Naive thymus-derived CD4-positive, alpha-beta T cell (primary cell): Measurements from ENCODE around the gene LRRC56. TPM values are rescaled to one million over a fixed set of nuclear protein-coding genes. Genes with fewer than 3 reads are reported as not detected.
A peak's percentile ranks its signal among the peaks of the same experiment; 100 is the strongest.

ENCODE experiments used
- ATAC-seq: fragments of 150-1000 bp; cut with Tn5 transposase; 2 replicates; pipeline ENCODE4 v1.10.0; 2021; ENCODE audit warnings: mild to moderate bottlenecking, moderate library complexity
- CTCF ChIA-PET: fragments of 350-600 bp; sonication (Branson Sonifier 250); formaldehyde crosslinking; loops from one replicate; lab custom pipeline; 2021; ENCODE audit warnings: antibody characterized with exemption; lab: Charles Lee
- POLR2A ChIA-PET: fragments of 350-600 bp; sonication (Branson Sonifier 250); formaldehyde crosslinking; loops from one replicate; lab custom pipeline; 2021; ENCODE audit warnings: antibody characterized with exemption, inconsistent platforms; lab: Charles Lee
- DNase-seq, 9 donors: peaks; one replicate each; pipeline versions ENCODE4 v3.0.0 to v3.0.0-alpha.2; 2020 to 2022; ENCODE audit warnings: mixed read lengths in 1 of 9
- H3K27ac ChIP-seq: one replicate; pipeline ENCODE4 v1.7.0; 2013; ENCODE audit warnings: mild to moderate bottlenecking, low read depth, low read length, moderate library complexity
- H3K27me3 ChIP-seq, 2 donors: one replicate each; pipeline ENCODE4 v1.7.0; 2013; ENCODE audit warnings: low read length in 2 of 2, mild to moderate bottlenecking in 2 of 2, moderate library complexity in 2 of 2; ENCODE audit not compliant: control insufficient read depth in 2 of 2, insufficient read depth in 2 of 2
- H3K36me3 ChIP-seq, 3 experiments: 1 replicate in 2 of 3; 2 replicates in 1 of 3; pipeline ENCODE4 v1.7.0; 2013; ENCODE audit warnings: low read length in 3 of 3, mild to moderate bottlenecking in 3 of 3, moderate library complexity in 1 of 3; ENCODE audit not compliant: insufficient read depth in 3 of 3, control insufficient read depth in 2 of 3
- H3K4me1 ChIP-seq, 2 donors: one replicate each; pipeline ENCODE4 v1.7.0; 2013; ENCODE audit warnings: low read length in 2 of 2, mild to moderate bottlenecking in 2 of 2, moderate library complexity in 1 of 2; ENCODE audit not compliant: control insufficient read depth in 2 of 2, insufficient read depth in 2 of 2
- H3K4me3 ChIP-seq: 2 replicates; pipeline ENCODE4 v1.7.0; 2013; ENCODE audit warnings: mild to moderate bottlenecking, low read length
- H3K9me3 ChIP-seq, 3 experiments: 1 replicate in 2 of 3; 2 replicates in 1 of 3; pipeline ENCODE4 v1.7.0; 2013; ENCODE audit warnings: low read length in 3 of 3; ENCODE audit not compliant: control insufficient read depth in 2 of 3
- H3K27ac Mint-ChIP-seq, 9 donors: one replicate each; pipeline ENCODE4 v1.8.0; 2020 to 2022; ENCODE audit warnings: mixed read lengths in 9 of 9, mild to moderate bottlenecking in 8 of 9, moderate library complexity in 5 of 9, inconsistent platforms in 2 of 9
- H3K27me3 Mint-ChIP-seq, 5 donors: one replicate each; pipeline ENCODE4 v1.8.0; 2021 to 2022; ENCODE audit warnings: mixed read lengths in 5 of 5, mild to moderate bottlenecking in 1 of 5
- H3K36me3 Mint-ChIP-seq, 5 donors: one replicate each; pipeline ENCODE4 v1.8.0; 2020 to 2022; ENCODE audit warnings: mixed read lengths in 5 of 5, mild to moderate bottlenecking in 3 of 5, inconsistent platforms in 1 of 5
- H3K4me1 Mint-ChIP-seq, 7 donors: one replicate each; pipeline ENCODE4 v1.8.0; 2020 to 2022; ENCODE audit warnings: mixed read lengths in 7 of 7, mild to moderate bottlenecking in 3 of 7, inconsistent platforms in 1 of 7
- H3K4me3 Mint-ChIP-seq, 10 donors: one replicate each; pipeline ENCODE4 v1.8.0; 2020 to 2022; ENCODE audit warnings: mild to moderate bottlenecking in 10 of 10, mixed read lengths in 10 of 10, moderate library complexity in 6 of 10, inconsistent platforms in 2 of 10
- H3K9me3 Mint-ChIP-seq, 11 donors: one replicate each; pipeline ENCODE4 v1.8.0; 2020 to 2022; ENCODE audit warnings: mixed read lengths in 11 of 11, mild to moderate bottlenecking in 4 of 11, inconsistent platforms in 1 of 11, moderate library complexity in 1 of 11
- intact Hi-C, 2 donors: fragments of 100-400 bp; cut with micrococcal nuclease; formaldehyde crosslinking; loops; one replicate each; pipeline ENCODE4 v1.15.1; 2023
- polyA plus RNA-seq, 2 donors: library from polyadenylated mRNA; unstranded; fragments of 300-500 nt; fragmentation: Illumina TruSeq; gene quantifications; one replicate each; pipeline ENCODE4 v1.2.3, GENCODE V29; 2021
- total RNA-seq, 6 experiments: library from RNA in 5 of 6; stranded (reverse) in 5 of 6; gene quantifications; 1 replicate in 5 of 6; 2 replicates in 1 of 6; pipeline ENCODE4 v1.2.3 and lab custom pipeline; 2021 to 2026

The LRRC56 gene
- total and polyA plus RNA-seq, 7 experiments from 2014 or later, result 0.35 to 5.1 (median 3.1) TPM

DNA sequence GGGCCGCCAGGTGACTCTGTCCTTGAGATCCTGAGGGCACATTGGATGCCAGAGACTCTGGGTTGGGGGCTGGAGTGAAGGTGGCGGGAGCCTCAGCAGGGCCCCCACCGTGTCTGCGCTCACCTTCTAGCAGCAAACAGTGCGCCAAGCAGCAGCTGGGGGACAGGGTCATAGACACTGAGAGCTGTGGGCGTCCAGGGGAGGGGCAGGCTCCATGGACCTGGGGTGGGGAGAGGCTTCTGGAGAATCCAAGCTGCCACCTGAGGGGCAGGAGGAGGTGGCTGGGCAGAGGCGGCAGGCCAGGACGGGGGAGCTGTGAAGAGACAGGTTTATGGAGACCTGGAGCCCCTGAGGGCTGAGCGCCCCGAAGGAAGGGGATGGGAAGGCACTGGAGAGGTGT is 47.0 kb downstream of the LRRC56 start:
- H3K4me1 ChIP-seq, result peaks cover 16 to 23% of the 10 kb centered on the region in 2 donors
- Mint-ChIP-seq H3K9me3 (no peaks in the 10 kb centered on the region), H3K27me3 (no peaks in the 10 kb centered on the region), H3K27ac (peak overlapping the region in 2 of 9 donors; percentile 42 to 62), H3K4me3 (no peak overlapping the region), H3K36me3 (peaks cover 2 to 25% (median 15%) of the 10 kb centered on the region in 5 donors), H3K4me1 (peaks cover 32 to 54% (median 43%) of the 10 kb centered on the region in 7 donors)
- POLR2A ChIA-PET, result interaction anchor here (0.6 to 1.1 kb wide), 3 partner anchors 15 to 142 kb away, joined by 3 to 4 read pairs (median 4); no protein-coding TSS in a partner anchor
- ATAC-seq (no peak), DNase-seq (no peak)
- no peak overlapping the region for H3K27ac ChIP-seq
- intact Hi-C loops, result no loop called here
- H3K27me3 ChIP-seq, result no peaks in the 10 kb centered on the region
- CTCF ChIA-PET, result interaction anchor here (0.6 kb wide), 1 partner anchor 186 kb away, joined by 3 read pairs; no protein-coding TSS in a partner anchor
- peaks cover 10 to 52% (median 16%) of the 10 kb centered on the region in 3 experiments for H3K36me3 ChIP-seq
- H3K9me3 ChIP-seq, result no peaks in the 10 kb centered on the region
- no peak overlapping the region for H3K4me3 ChIP-seq

DNA sequence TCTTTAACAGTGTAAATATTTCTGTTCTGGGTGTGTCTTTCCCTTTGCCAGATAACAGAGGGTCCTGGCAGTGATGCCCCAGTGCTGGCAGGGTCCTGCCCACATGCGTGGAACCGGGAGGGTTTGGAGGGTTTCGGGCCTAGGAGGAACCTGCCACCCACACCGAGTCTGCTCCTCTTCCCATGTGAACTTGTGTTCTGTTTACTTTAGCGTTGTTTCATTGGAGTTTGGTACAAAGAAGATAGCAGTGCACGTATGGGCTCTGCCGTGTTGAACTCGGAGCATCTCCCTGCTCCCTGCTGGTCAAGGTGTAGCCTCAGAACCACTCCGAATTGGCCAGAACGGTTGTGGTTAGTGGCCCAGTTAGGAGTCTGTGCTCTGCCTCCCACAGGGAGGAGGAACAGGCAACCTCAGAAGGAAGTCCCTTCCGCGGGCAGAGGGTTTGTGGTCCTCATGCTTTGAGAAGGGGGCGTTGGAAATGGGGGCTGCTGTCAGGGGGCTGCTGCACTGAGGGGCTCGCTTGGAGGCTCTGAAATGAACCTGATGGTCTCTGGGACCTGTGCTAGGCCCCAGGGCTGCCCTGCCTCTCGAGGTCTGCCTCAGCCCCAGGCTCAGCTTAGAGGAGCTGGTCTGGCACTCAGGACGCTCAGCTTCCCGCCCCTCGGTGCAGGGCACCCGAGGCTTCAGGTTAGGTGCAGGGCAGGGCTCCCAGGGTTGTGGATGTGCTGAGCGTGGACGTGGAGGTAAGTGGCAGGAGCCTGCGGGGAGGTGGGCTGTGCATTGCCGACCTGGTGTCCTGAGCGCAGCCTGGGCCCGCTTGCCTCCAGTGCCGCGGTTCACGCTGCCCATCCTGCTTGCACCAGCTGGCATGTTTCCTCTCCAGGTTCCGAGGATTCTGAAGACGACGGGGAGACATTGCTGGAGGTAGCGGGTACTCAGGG is 49.3 kb downstream of the LRRC56 start:
- DNase-seq (no peak), ATAC-seq (no peak)
- no peaks in the 10 kb centered on the region for H3K27me3 ChIP-seq
- peaks cover 10 to 69% (median 23%) of the 10 kb centered on the region in 3 experiments for H3K36me3 ChIP-seq
- peaks cover 10 to 12% of the 10 kb centered on the region in 2 donors for H3K4me1 ChIP-seq
- H3K9me3 ChIP-seq, result no peaks in the 10 kb centered on the region
- H3K4me3 ChIP-seq, result no peak overlapping the region
- Mint-ChIP-seq H3K36me3 (peaks cover 4 to 33% (median 16%) of the 10 kb centered on the region in 5 donors), H3K4me3 (peak overlapping the region in 3 of 10 donors; percentile 45 to 58 (median 50)), H3K27ac (peak overlapping the region; percentile 54 to 100 (median 98)), H3K9me3 (no peaks in the 10 kb centered on the region), H3K27me3 (no peaks in the 10 kb centered on the region), H3K4me1 (peaks cover 14 to 37% (median 33%) of the 10 kb centered on the region in 7 donors)
- intact Hi-C loops, result no loop called here
- ChIA-PET CTCF (interaction anchor here (0.9 kb wide), 1 partner anchor 65 kb away, joined by 3 read pairs; no protein-coding TSS in a partner anchor), POLR2A (interaction anchor here (0.6 to 1.7 kb wide), 8 partner anchors 8 to 199 kb away, joined by 3 to 8 read pairs (median 3); partner anchors contain the start of genes LMNTD2 and PHRF1)
- peak overlapping the region; percentile 65 for H3K27ac ChIP-seq

DNA sequence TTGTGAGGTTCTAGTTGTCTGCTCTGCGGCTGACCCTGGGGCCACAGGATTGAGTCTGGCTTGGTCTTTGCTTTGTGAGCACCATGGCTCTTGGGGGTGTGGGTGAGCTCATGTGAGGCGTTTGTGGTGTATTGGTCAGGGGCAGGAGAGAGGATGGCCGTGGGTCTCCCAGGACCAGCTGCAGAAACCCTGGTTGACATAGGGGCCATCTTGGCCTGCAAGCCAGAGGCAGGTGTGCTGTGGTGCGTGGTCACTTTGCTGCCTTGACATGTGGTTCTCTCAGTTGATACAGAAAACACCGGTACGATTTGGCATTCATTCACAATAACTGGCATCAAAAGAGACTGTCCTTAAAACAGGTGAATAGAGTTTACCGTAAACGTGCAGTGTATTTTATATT is 50.2 kb downstream of the LRRC56 start:
- ATAC-seq (no peak), DNase-seq (no peak)
- H3K9me3 Mint-ChIP-seq, result no peaks in the 10 kb centered on the region
- Histone ChIP-seq H3K4me1 (peaks cover 10 to 12% of the 10 kb centered on the region in 2 donors), H3K36me3 (peaks cover 14 to 68% (median 20%) of the 10 kb centered on the region in 3 experiments), H3K27ac (peak overlapping the region; percentile 65), H3K9me3 (no peaks in the 10 kb centered on the region), H3K4me3 (no peak overlapping the region), H3K27me3 (no peaks in the 10 kb centered on the region)
- POLR2A ChIA-PET, result interaction anchor here (0.9 to 1.7 kb wide), 5 partner anchors 9 to 198 kb away, joined by 3 to 8 read pairs (median 4); partner anchors contain the start of gene PHRF1
- peaks cover 9 to 34% (median 15%) of the 10 kb centered on the region in 5 donors for H3K36me3 Mint-ChIP-seq
- intact Hi-C loops, result no loop called here
- no peaks in the 10 kb centered on the region for H3K27me3 Mint-ChIP-seq
- CTCF ChIA-PET, result interaction anchor here (2.4 kb wide), 1 partner anchor 135 kb away, joined by 9 read pairs; no protein-coding TSS in a partner anchor
- peaks cover 9 to 38% (median 29%) of the 10 kb centered on the region in 7 donors for H3K4me1 Mint-ChIP-seq
- peak overlapping the region; percentile 95 to 100 (median 99) for H3K27ac Mint-ChIP-seq
- H3K4me3 Mint-ChIP-seq, result peak overlapping the region; percentile 4 to 90 (median 70)

DNA sequence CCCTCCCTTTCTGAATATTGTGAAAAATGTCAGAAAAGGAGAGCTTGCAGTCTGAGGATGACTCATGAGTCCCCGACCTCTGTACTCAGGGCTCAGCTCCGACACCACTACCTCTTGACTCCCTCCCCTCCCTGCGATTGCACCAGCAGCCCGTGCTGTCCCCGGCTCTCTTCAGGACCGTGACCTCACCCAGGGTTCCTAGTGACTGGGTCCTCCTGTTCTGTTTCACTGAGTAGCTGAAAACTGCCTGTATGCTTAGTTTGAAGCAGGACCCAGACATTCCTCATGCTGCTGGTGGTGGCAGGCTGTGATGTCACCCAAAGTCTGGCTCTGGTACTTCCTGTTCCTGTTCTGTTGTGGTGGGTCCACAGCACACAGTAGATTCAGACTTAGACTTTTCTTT is 50.7 kb downstream of the LRRC56 start:
- DNase-seq, result peak; percentile 34 to 91 (median 78)
- Mint-ChIP-seq H3K4me1 (peaks cover 9 to 38% (median 29%) of the 10 kb centered on the region in 7 donors), H3K4me3 (peak overlapping the region; percentile 63 to 90 (median 76)), H3K9me3 (no peaks in the 10 kb centered on the region), H3K36me3 (peaks cover 9 to 36% (median 15%) of the 10 kb centered on the region in 5 donors), H3K27me3 (no peaks in the 10 kb centered on the region), H3K27ac (peak overlapping the region; percentile 95 to 100 (median 99))
- ATAC-seq, result peak; percentile 93
- Histone ChIP-seq H3K9me3 (no peaks in the 10 kb centered on the region), H3K27ac (peak overlapping the region; percentile 65), H3K4me1 (peaks cover 10 to 12% of the 10 kb centered on the region in 2 donors), H3K36me3 (peaks cover 14 to 69% (median 20%) of the 10 kb centered on the region in 3 experiments), H3K4me3 (peak overlapping the region; percentile 16), H3K27me3 (no peaks in the 10 kb centered on the region)
- POLR2A ChIA-PET, result interaction anchor here (0.7 to 1.7 kb wide), 6 partner anchors 10 to 1894 kb away, joined by 3 to 8 read pairs (median 4); partner anchors contain the start of gene PHRF1
- intact Hi-C loops, result loop anchor here (1.0 kb wide), 3 partner anchors 12 to 33 kb away; partner anchors contain the start of genes PHRF1 (in 2 of the 2) and IRF7 (in 1 of the 2)
- CTCF ChIA-PET, result interaction anchor here (0.7 to 2.4 kb wide), 3 partner anchors 12 to 134 kb away, joined by 3 to 9 read pairs (median 3); no protein-coding TSS in a partner anchor

- Mint-ChIP-seq H3K4me3 (peak overlapping the region in 2 of 10 donors; percentile 5 to 13), H3K4me1 (peaks cover 9 to 38% (median 29%) of the 10 kb centered on the region in 7 donors), H3K27ac (peak overlapping the region in 5 of 9 donors; percentile 42 to 99 (median 82)), H3K36me3 (peaks cover 9 to 39% (median 19%) of the 10 kb centered on the region in 5 donors), H3K9me3 (peaks cover 0 to 1% (median 0%) of the 10 kb centered on the region in 11 donors), H3K27me3 (no peaks in the 10 kb centered on the region)
- no peak for ATAC-seq
- H3K27ac ChIP-seq, result no peak overlapping the region
- H3K9me3 ChIP-seq, result no peaks in the 10 kb centered on the region
- POLR2A ChIA-PET, result interaction anchor here (1.1 kb wide), 1 partner anchor 14 kb away, joined by 5 read pairs; the partner anchor contains the start of gene PHRF1
- H3K27me3 ChIP-seq, result no peaks in the 10 kb centered on the region
- H3K4me3 ChIP-seq, result no peak overlapping the region
- peaks cover 10 to 12% of the 10 kb centered on the region in 2 donors for H3K4me1 ChIP-seq
- peaks cover 11 to 69% (median 21%) of the 10 kb centered on the region in 3 experiments for H3K36me3 ChIP-seq
- CTCF ChIA-PET, result interaction anchor here (0.7 to 2.4 kb wide), 2 partner anchors 133 to 331 kb away, joined by 3 to 9 read pairs; no protein-coding TSS in a partner anchor
- intact Hi-C loops, result no loop called here
- no peak for DNase-seq
Measured at GRCh38 chr11:589798-590197, 52.5 kb downstream of the LRRC56 start.

DNA sequence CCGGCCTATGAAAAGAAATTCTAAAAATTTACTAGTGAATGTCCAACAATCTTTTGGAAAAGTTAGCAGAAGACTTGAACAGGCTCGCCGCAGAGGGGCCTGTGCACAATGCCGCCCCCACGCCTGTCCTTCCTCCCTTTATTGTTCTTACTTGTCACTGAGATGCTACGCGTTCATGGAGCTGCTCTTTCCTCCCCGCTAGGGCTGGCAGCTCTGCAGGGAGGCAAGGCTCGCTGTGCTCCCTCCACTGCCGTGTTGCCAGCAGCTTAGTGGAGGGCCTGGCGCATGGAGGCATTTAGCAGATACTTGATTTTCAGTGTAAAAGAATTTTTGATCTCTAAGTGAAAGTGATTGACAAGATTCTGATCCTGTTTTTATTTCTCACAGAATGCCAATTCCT is 53.7 kb downstream of the LRRC56 start:
- H3K9me3 Mint-ChIP-seq, result peaks cover 0 to 1% (median 0%) of the 10 kb centered on the region in 11 donors
- Histone ChIP-seq H3K4me1 (peaks cover 12 to 14% of the 10 kb centered on the region in 2 donors), H3K27ac (no peak overlapping the region), H3K9me3 (no peaks in the 10 kb centered on the region), H3K36me3 (peaks cover 11 to 81% (median 21%) of the 10 kb centered on the region in 3 experiments), H3K4me3 (no peak overlapping the region), H3K27me3 (no peaks in the 10 kb centered on the region)
- no peaks in the 10 kb centered on the region for H3K27me3 Mint-ChIP-seq
- ATAC-seq (no peak), DNase-seq (no peak)
- peaks cover 9 to 38% (median 29%) of the 10 kb centered on the region in 7 donors for H3K4me1 Mint-ChIP-seq
- ChIA-PET CTCF (interaction anchor here (0.6 kb wide), 1 partner anchor 123 kb away, joined by 3 read pairs; no protein-coding TSS in a partner anchor), POLR2A (interaction anchor here (0.6 kb wide), 1 partner anchor 79 kb away, joined by 3 read pairs; no protein-coding TSS in a partner anchor)
- H3K4me3 Mint-ChIP-seq, result no peak overlapping the region
- H3K36me3 Mint-ChIP-seq, result peaks cover 9 to 42% (median 19%) of the 10 kb centered on the region in 5 donors
- peak overlapping the region in 1 of 9 donors; percentile 2 for H3K27ac Mint-ChIP-seq
- intact Hi-C loops, result no loop called here
